Pancreas (tissue), 10 donors: Measurements from ENCODE around the gene EYA3. TPM values are rescaled to one million over a fixed set of nuclear protein-coding genes. Genes with fewer than 3 reads are reported as not detected.
A peak's percentile ranks its signal among the peaks of the same experiment; 100 is the strongest.

ENCODE experiments used
- ATAC-seq, 4 donors: fragments of 200-7000 bp; cut with Tn5 transposase; one replicate each; pipeline versions ENCODE4 v1.8.0 to v1.9.1; 2020; ENCODE audit warnings: mild to moderate bottlenecking in 4 of 4, moderate library complexity in 4 of 4
- DNase-seq, 6 donors: peaks; one replicate each; pipeline ENCODE4 v3.0.0-alpha.2; 2020
- FAIRE-seq: peaks from 2 replicates; lab custom pipeline; 2012; peaks lifted over from hg19 to GRCh38; lab: Jason Lieb, UNC
- H3K27ac ChIP-seq, 4 donors: fragments of 200-600 bp; sonication (generic); 1 replicate in 3 of 4; 2 replicates in 1 of 4; pipeline versions ENCODE4 v1.5.0 to v1.8.0; 2020
- H3K27me3 ChIP-seq, 4 donors: fragments of 200-600 bp; one replicate each; pipeline ENCODE4 v1.8.0; 2021
- H3K36me3 ChIP-seq, 3 donors: fragments of 200-600 bp; sonication (generic) in 1 of 3; one replicate each; pipeline versions ENCODE4 v1.5.0 to v1.8.0; 2020 to 2021
- H3K4me1 ChIP-seq, 3 donors: fragments of 200-600 bp; one replicate each; pipeline ENCODE4 v1.8.0; 2021
- H3K4me3 ChIP-seq, 4 donors: fragments of 200-600 bp; sonication (generic) in 2 of 4; one replicate each; pipeline versions ENCODE4 v1.5.0 to v1.8.0; 2020 to 2021
- H3K9me3 ChIP-seq, 4 donors: fragments of 200-600 bp; one replicate each; pipeline ENCODE4 v1.8.0; 2021
- CTCF ChIP-seq, 4 donors: fragments of 200-600 bp; sonication (generic) in 3 of 4; IDR thresholded peaks; one replicate each; pipeline versions ENCODE4 v1.5.0 to v1.8.0; 2021; ENCODE audit warnings: antibody characterized with exemption in 4 of 4
- WGBS, 2 donors: extraction: QIAGEN DNeasy Blood & Tissue Kit; methylation state at CpG; one replicate each; pipeline ENCODE4 v1.1.7; 2013; 5-methylcytosine and 5-hydroxymethylcytosine counted together
- intact Hi-C, 3 donors: fragments of 100-400 bp; cut with DNase I; formaldehyde crosslinking; loops; one replicate each; pipeline versions ENCODE4 v1.11.1 to v1.14.2; 2022
- polyA plus RNA-seq, 2 donors: library from polyadenylated mRNA; stranded (reverse); fragments of 200-250 nt; gene quantifications; one replicate each; pipeline ENCODE4 v1.2.3, GENCODE V29; 2013
- total RNA-seq, 6 donors: library from RNA; stranded (reverse); fragmentation: NEBNext Ultra II Directional in 4 of 6; extraction: Animal tissue kit (Norgen Biotek cat#: 25700) in 4 of 6; gene quantifications; one replicate each; pipeline versions ENCODE4 v1.2.1 to v1.2.4, GENCODE V29; 2021 to 2023
- donor health status: healthy with polysubstance abuse.
- donor health status: DM: no; HTN: no; CAD: no; lungs with moderate emphysema.
- donor health status: DM: no; HTN: no; CAD: no.
- donor health status: control.
- donor health status: control.
- donor health status: Bipolar disorder and iron deficiency.
- donor health status: DM: yes; HTN: yes; CAD: no.
- donor health status: DM: no; HTN: no; CAD: no.
- donor health status: DM: no; HTN: no; CAD: no.
- donor health status: DM: yes; HTN: yes; CAD: no.

Gene EYA3
- total and polyA plus RNA-seq, 8 donors = 3.4 to 14.6 (median 6.9) TPM

GRCh38 chr1:27941671-27942540 is 146.5 kb downstream of the EYA3 start:
- ATAC-seq (no peak), FAIRE-seq (no peak)
- H3K27ac ChIP-seq = no peak overlapping the region

GRCh38 chr1:27940870-27941560 is 147.4 kb downstream of the EYA3 start:
- peaks cover 0 to 3% (median 0%) of the 10 kb centered on the region in 3 donors for H3K4me1 ChIP-seq
- DNase-seq (no peak), FAIRE-seq (no peak), ATAC-seq (no peak)
- intact Hi-C loops = no loop called here
- H3K27ac ChIP-seq = no peak overlapping the region
- no peak overlapping the region for H3K4me3 ChIP-seq
- 85% methylated on average over 9 of the region's 9 CpGs for WGBS, 2 donors
- H3K9me3 ChIP-seq = no peaks in the 10 kb centered on the region
- no peaks in the 10 kb centered on the region for H3K27me3 ChIP-seq
- TF ChIP-seq CTCF (IDR thresholded peaks at IDR 0.05) = no peak
- no peaks in the 10 kb centered on the region for H3K36me3 ChIP-seq

More at GRCh38 chr1:27941671-27942540, 146.5 kb downstream of the EYA3 start:
- no peak overlapping the region for H3K4me3 ChIP-seq
- H3K4me1 ChIP-seq = no peaks in the 10 kb centered on the region
- H3K27me3 ChIP-seq = no peaks in the 10 kb centered on the region
- H3K9me3 ChIP-seq = no peaks in the 10 kb centered on the region
- intact Hi-C loops = no loop called here
- DNase-seq = no peak
- TF ChIP-seq CTCF (IDR thresholded peaks at IDR 0.05) = no peak
- no peaks in the 10 kb centered on the region for H3K36me3 ChIP-seq
- WGBS, 2 donors = 86 to 89% methylated on average over 12 of the region's 12 CpGs

GRCh38 chr1:27940297-27940696 is 148.1 kb downstream of the EYA3 start:
- Histone ChIP-seq H3K9me3 (no peaks in the 10 kb centered on the region), H3K36me3 (no peaks in the 10 kb centered on the region), H3K27me3 (no peaks in the 10 kb centered on the region), H3K4me1 (peaks cover 0 to 5% (median 0%) of the 10 kb centered on the region in 3 donors), H3K27ac (no peak overlapping the region), H3K4me3 (no peak overlapping the region)
- no peak for TF ChIP-seq CTCF (IDR thresholded peaks at IDR 0.05)
- ATAC-seq (peak in 1 of 4 donors; percentile 36), DNase-seq (no peak), FAIRE-seq (no peak)
- intact Hi-C loops = no loop called here
- WGBS, 2 donors = 45 to 60% methylated on average over 6 of the region's 6 CpGs

DNA sequence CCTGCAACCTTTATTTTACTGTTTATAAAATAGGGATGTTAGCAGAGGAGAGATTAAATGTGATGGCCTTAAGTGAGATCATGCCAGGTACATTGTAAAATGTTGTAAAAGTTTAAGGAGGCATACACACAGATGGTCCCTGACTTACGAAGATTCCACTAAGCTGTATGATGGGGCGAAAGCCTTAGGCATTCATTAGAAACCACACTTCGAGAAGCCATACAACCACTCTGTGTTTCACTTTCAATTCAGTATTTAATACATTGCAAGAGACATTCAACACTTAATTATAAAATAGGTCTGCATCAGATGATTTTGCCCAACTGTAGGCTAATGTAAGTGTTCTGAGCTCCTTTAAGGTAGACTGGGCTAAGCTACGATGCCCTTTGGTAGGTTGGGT is 149.9 kb downstream of the EYA3 start:
- no peak for DNase-seq
- peaks cover 0 to 5% (median 0%) of the 10 kb centered on the region in 3 donors for H3K4me1 ChIP-seq
- no peak for FAIRE-seq
- H3K27ac ChIP-seq = no peak overlapping the region
- no peak for TF ChIP-seq CTCF (IDR thresholded peaks at IDR 0.05)
- WGBS, 2 donors = 90% methylated on average over 4 of the region's 4 CpGs
- H3K9me3 ChIP-seq = no peaks in the 10 kb centered on the region
- H3K36me3 ChIP-seq = no peaks in the 10 kb centered on the region
- no peak overlapping the region for H3K4me3 ChIP-seq
- H3K27me3 ChIP-seq = no peaks in the 10 kb centered on the region
- intact Hi-C loops = no loop called here
- ATAC-seq = no peak
